H9 (cell line): ENCODE results near the gene TRIM9. TPM values are rescaled to one million over a fixed set of nuclear protein-coding genes. Genes with fewer than 3 reads are reported as not detected.

Source experiments
- DNase-seq: peaks from one replicate; pipeline ENCODE4 v3.0.0-alpha.2; 2017
- H2AFZ ChIP-seq: one replicate; pipeline ENCODE4 v1.6.1; 2013; ENCODE audit warnings: mild to moderate bottlenecking, low read length, control low read depth, moderate library complexity
- H2AK5ac ChIP-seq: 2 replicates; pipeline ENCODE4 v1.6.1; 2013; ENCODE audit warnings: low read length, control low read depth, mixed read lengths; ENCODE audit not compliant: insufficient read length
- H2BK120ac ChIP-seq: one replicate; pipeline ENCODE4 v1.6.1; 2013; ENCODE audit warnings: low read depth, mild to moderate bottlenecking, low read length, control low read depth, inconsistent platforms; ENCODE audit not compliant: poor library complexity, severe bottlenecking
- H2BK12ac ChIP-seq: 2 replicates; pipeline ENCODE4 v1.6.1; 2013; ENCODE audit warnings: low read length, control low read depth, mixed read lengths, low read depth; ENCODE audit not compliant: insufficient read length
- H2BK15ac ChIP-seq: 2 replicates; pipeline ENCODE4 v1.6.1; 2013; ENCODE audit warnings: low read depth, low read length, control low read depth
- H2BK20ac ChIP-seq: one replicate; pipeline ENCODE4 v1.6.1; 2013; ENCODE audit warnings: low read depth, mild to moderate bottlenecking, low read length, control low read depth, inconsistent platforms; ENCODE audit not compliant: poor library complexity, severe bottlenecking
- H2BK5ac ChIP-seq: 2 replicates; pipeline ENCODE4 v1.6.1; 2013; ENCODE audit warnings: low read length, control low read depth, mixed read lengths; ENCODE audit not compliant: insufficient read length
- H3K14ac ChIP-seq: 2 replicates; pipeline ENCODE4 v1.6.1; 2013; ENCODE audit warnings: low read length, control low read depth; ENCODE audit not compliant: insufficient read depth
- H3K18ac ChIP-seq: 2 replicates; pipeline ENCODE4 v1.6.1; 2013; ENCODE audit warnings: low read depth, mild to moderate bottlenecking, mixed read lengths, low read length, control low read depth; ENCODE audit not compliant: insufficient read length
- H3K23ac ChIP-seq: 2 replicates; pipeline ENCODE4 v1.6.1; 2013; ENCODE audit warnings: low read length, control low read depth, mixed read lengths, low read depth; ENCODE audit not compliant: insufficient read length
- H3K23me2 ChIP-seq: 2 replicates; pipeline ENCODE4 v1.6.1; 2013; ENCODE audit warnings: low read depth, mild to moderate bottlenecking, mixed read lengths, low read length, control low read depth; ENCODE audit not compliant: insufficient read length, poor library complexity, severe bottlenecking
- H3K27ac ChIP-seq: 2 replicates; pipeline ENCODE4 v1.5.1; 2013; ENCODE audit warnings: low read length, control low read depth, mixed read lengths, low read depth; ENCODE audit not compliant: insufficient read length
- H3K27me3 ChIP-seq: 2 replicates; pipeline ENCODE4 v1.6.1; 2013; ENCODE audit warnings: low read length, control low read depth, inconsistent platforms; ENCODE audit not compliant: insufficient read depth
- H3K4ac ChIP-seq: 2 replicates; pipeline ENCODE4 v1.6.1; 2013; ENCODE audit warnings: low read depth, mild to moderate bottlenecking, control low read depth, inconsistent platforms, low read length, moderate library complexity
- H3K4me1 ChIP-seq: 2 replicates; pipeline ENCODE4 v1.6.1; 2013; ENCODE audit warnings: low read length, control low read depth, inconsistent platforms; ENCODE audit not compliant: insufficient read depth
- H3K4me2 ChIP-seq: 2 replicates; pipeline ENCODE4 v1.6.1; 2013; ENCODE audit warnings: low read length, control low read depth, mixed read lengths; ENCODE audit not compliant: insufficient read length, insufficient read depth
- H3K56ac ChIP-seq: 2 replicates; pipeline ENCODE4 v1.6.1; 2013; ENCODE audit warnings: low read depth, mild to moderate bottlenecking, mixed read lengths, low read length, control low read depth; ENCODE audit not compliant: insufficient read length
- H3K79me1 ChIP-seq: 2 replicates; pipeline ENCODE4 v1.6.1; 2013; ENCODE audit warnings: low read depth, mild to moderate bottlenecking, moderate library complexity, low read length, control low read depth, inconsistent platforms; ENCODE audit not compliant: insufficient read depth, poor library complexity, severe bottlenecking
- H3K79me2 ChIP-seq: 2 replicates; pipeline ENCODE4 v1.6.1; 2013; ENCODE audit warnings: low read length, control low read depth, inconsistent platforms; ENCODE audit not compliant: insufficient read depth
- H3K9ac ChIP-seq: 2 replicates; pipeline ENCODE4 v1.6.1; 2013; ENCODE audit warnings: low read length, control low read depth, mixed read lengths; ENCODE audit not compliant: insufficient read length; ENCODE audit errors: extremely low read depth
- H3K9me3 ChIP-seq: one replicate; pipeline ENCODE4 v1.6.1; 2013; ENCODE audit warnings: low read depth, low read length, inconsistent platforms; ENCODE audit not compliant: control insufficient read depth
- H3T11ph ChIP-seq: one replicate; pipeline ENCODE4 v1.6.1; 2013; ENCODE audit warnings: mild to moderate bottlenecking, low read length, control low read depth, inconsistent platforms
- H4K20me1 ChIP-seq: one replicate; pipeline ENCODE4 v1.6.1; 2013; ENCODE audit not compliant: control insufficient read depth, insufficient read length, insufficient read depth
- H4K5ac ChIP-seq: 2 replicates; pipeline ENCODE4 v1.6.1; 2013; ENCODE audit warnings: low read depth, mild to moderate bottlenecking, mixed read lengths, low read length, control low read depth; ENCODE audit not compliant: insufficient read length
- H4K8ac ChIP-seq: replicated peaks from 2 replicates; pipeline ENCODE4 v1.6.1; 2013; ENCODE audit warnings: low read length, control low read depth, mixed read lengths, low read depth; ENCODE audit not compliant: insufficient read length
- H4K91ac ChIP-seq: 2 replicates; pipeline ENCODE4 v1.6.1; 2013; ENCODE audit warnings: low read depth, mild to moderate bottlenecking, moderate library complexity, mixed read lengths, low read length, control low read depth; ENCODE audit not compliant: insufficient read length
- H3K27ac Mint-ChIP-seq, 3 experiments: 2 replicates in 2 of 3; 3 replicates in 1 of 3; pipeline ENCODE4 v1.8.0; 2020 to 2021; ENCODE audit warnings: mixed read lengths in 3 of 3, mild to moderate bottlenecking in 1 of 3, moderate library complexity in 1 of 3
- H3K27me3 Mint-ChIP-seq: 2 replicates; pipeline ENCODE4 v1.8.0; 2021; ENCODE audit warnings: low read depth, mild to moderate bottlenecking, moderate library complexity, mixed read lengths
- H3K36me3 Mint-ChIP-seq, 3 experiments: 2 replicates in 2 of 3; 3 replicates in 1 of 3; pipeline ENCODE4 v1.8.0; 2020 to 2021; ENCODE audit warnings: low read depth in 3 of 3, mixed read lengths in 3 of 3; ENCODE audit not compliant: insufficient read depth in 1 of 3
- H3K4me1 Mint-ChIP-seq, 2 experiments: 2 replicates each; pipeline ENCODE4 v1.8.0; 2020; ENCODE audit warnings: mixed read lengths in 2 of 2
- H3K4me3 Mint-ChIP-seq, 2 experiments: 2 replicates in 1 of 2; 3 replicates in 1 of 2; pipeline ENCODE4 v1.8.0; 2020 to 2021; ENCODE audit warnings: mild to moderate bottlenecking in 2 of 2, mixed read lengths in 2 of 2, moderate library complexity in 1 of 2
- H3K9me3 Mint-ChIP-seq, 2 experiments: 2 replicates in 1 of 2; 3 replicates in 1 of 2; pipeline ENCODE4 v1.8.0; 2020; ENCODE audit warnings: mild to moderate bottlenecking in 2 of 2, mixed read lengths in 2 of 2, moderate library complexity in 1 of 2
- CTCF ChIP-seq: fragments of 200-600 bp; sonication (generic); conservative IDR thresholded peaks from 3 replicates; pipeline ENCODE4 v1.8.0; 2021; ENCODE audit warnings: antibody characterized with exemption, mild to moderate bottlenecking
- WGBS: extraction: QIAGEN DNeasy Blood & Tissue Kit; methylation state at CpG from one replicate; pipeline ENCODE4 v1.1.7; 2013; ENCODE audit warnings: missing lambda C conversion rate, low lambda C conversion rate, mixed read lengths; ENCODE audit not compliant: insufficient read length; ENCODE audit errors: extremely low coverage; 5-methylcytosine and 5-hydroxymethylcytosine counted together
- total RNA-seq: library from RNA; stranded (reverse); gene quantifications from 2 replicates; pipeline ENCODE4 v1.2.1, GENCODE V29; 2021

The TRIM9 gene
- total RNA-seq, 1 experiment from 2014 or later: 0.98 TPM

GRCh38 chr14:50985859-50986331, 109.0 kb downstream of the TRIM9 start:
- Histone ChIP-seq H3K9me3 (no peaks in the 10 kb centered on the region), H3K4me1 (peaks cover 4% of the 10 kb centered on the region; the same call in 1 of the 2 replicates), H4K91ac (no peak overlapping the region), H3K27me3 (no peaks in the 10 kb centered on the region), H3K79me1 (no peaks in the 10 kb centered on the region), H4K20me1 (no peaks in the 10 kb centered on the region), H3T11ph (no peak overlapping the region), H2BK20ac (no peak overlapping the region), H3K18ac (peak overlapping the region; percentile 1), H4K8ac (no peak overlapping the region), H2AFZ (no peak overlapping the region), H3K79me2 (no peaks in the 10 kb centered on the region), H3K4me2 (peak overlapping the region; percentile 12), H2AK5ac (no peak overlapping the region), H2BK120ac (no peak overlapping the region), H2BK12ac (no peak overlapping the region), H3K27ac (no peak overlapping the region), H3K4ac (no peak overlapping the region), H3K14ac (no peak overlapping the region), H2BK5ac (no peak overlapping the region), H4K5ac (no peak overlapping the region), H3K23ac (no peak overlapping the region), H2BK15ac (no peak overlapping the region), H3K56ac (no peak overlapping the region), H3K9ac (no peak overlapping the region), H3K23me2 (no peaks in the 10 kb centered on the region)
- no peak for DNase-seq
- H3K9me3 Mint-ChIP-seq: no peaks in the 10 kb centered on the region
- no CpG with 5 or more reads among the region's 12 CpGs for WGBS
- peaks cover 8% of the 10 kb centered on the region for H3K27me3 Mint-ChIP-seq
- peaks cover 37% of the 10 kb centered on the region in 2 experiments for H3K4me1 Mint-ChIP-seq
- no peak for TF ChIP-seq CTCF
- peak overlapping the region; percentile 19 to 49 for H3K4me3 Mint-ChIP-seq
- peak overlapping the region in 2 of 3 experiments; percentile 16 to 39; a peak in 3 of 7 replicates for H3K27ac Mint-ChIP-seq
- H3K36me3 Mint-ChIP-seq: no peaks in the 10 kb centered on the region
